Activated CD4-positive, alpha-beta T cell treated with anti-CD3 and anti-CD28 coated beads, Interleukin-2, Interleukin-6, amounts not matched to agents 100 ng/mL and 50 ng/mL, durations not matched to agents 16 hours and 8 hours (primary cell): ENCODE results near the gene EXOC3L1.

Experiments
- DNase-seq: peaks from one replicate; pipeline ENCODE4 v3.0.0-alpha.2; 2020

Gene EXOC3L1

DNA sequence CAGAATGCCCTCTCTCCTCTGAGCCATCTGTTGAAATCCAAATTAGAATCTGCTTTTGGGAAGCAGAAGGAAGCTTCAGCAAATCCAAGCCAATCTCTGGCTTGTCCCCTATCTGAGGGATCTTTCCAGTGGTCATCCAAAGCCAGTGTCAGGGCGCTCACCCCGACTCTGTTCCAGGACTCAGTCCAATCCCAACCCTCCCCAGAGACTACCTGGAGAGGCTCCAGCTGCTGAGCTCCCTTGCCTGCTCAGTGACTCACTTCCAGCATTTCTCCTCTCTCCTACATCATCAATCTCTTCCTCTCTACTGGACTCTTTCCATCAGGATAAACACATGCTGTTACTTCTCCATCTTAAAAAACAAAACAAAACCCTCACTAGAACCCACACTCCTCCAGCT is 8.6 kb downstream of the EXOC3L1 start:
- DNase-seq = no peak

DNA sequence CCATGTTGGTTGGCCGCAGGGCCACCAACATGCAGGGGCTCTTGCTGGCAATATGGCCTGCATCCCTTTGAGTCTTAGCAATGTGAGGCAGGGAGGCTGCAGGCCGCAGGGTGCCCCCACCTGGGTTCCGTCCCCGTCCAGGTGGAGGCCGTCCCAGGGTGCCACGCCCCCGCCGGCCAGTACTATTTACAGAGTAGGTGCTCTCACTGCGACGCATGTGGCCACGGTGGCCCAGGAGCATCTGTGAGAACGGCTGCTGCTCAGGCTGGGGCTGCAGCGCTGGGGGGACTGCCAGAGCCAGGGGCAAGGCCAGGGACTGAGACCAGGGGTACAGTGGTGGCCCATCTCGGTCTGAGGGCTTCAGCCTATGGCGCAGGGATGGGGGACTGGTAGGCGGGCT is 9.8 kb downstream of the EXOC3L1 start:
- no peak for DNase-seq

DNA sequence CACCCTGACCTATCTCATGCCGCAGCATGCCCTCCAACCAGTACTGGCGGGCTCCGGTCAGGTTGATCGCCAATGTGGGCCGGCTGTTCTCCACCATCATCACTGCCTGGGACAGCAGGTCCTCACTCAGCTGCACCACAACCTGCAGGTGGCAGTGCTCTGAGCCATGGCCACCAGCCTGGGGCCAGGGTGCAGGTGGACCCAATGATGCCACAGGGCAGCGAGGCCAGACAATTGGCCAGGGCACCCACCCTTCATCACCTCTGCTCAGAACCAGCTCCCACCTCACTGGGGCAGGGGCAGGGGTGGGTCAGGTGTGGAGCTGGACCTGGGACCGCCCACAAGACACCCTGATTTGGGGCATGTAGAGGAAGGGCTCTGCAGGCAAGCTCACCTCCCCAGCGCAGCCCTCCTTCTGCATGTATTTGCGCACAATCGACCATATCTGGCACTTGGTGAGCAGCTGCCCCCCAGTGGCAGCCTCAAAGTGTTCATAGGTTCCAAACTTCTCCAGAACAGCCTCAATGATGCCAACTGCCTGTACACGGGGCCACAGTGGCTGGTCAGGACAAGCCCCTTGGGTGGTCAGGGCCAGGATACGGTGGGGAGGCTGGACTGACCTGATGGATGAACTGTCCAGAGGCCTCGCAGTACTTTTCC is 10.4 kb downstream of the EXOC3L1 start:
- DNase-seq = peak; percentile 40

DNA sequence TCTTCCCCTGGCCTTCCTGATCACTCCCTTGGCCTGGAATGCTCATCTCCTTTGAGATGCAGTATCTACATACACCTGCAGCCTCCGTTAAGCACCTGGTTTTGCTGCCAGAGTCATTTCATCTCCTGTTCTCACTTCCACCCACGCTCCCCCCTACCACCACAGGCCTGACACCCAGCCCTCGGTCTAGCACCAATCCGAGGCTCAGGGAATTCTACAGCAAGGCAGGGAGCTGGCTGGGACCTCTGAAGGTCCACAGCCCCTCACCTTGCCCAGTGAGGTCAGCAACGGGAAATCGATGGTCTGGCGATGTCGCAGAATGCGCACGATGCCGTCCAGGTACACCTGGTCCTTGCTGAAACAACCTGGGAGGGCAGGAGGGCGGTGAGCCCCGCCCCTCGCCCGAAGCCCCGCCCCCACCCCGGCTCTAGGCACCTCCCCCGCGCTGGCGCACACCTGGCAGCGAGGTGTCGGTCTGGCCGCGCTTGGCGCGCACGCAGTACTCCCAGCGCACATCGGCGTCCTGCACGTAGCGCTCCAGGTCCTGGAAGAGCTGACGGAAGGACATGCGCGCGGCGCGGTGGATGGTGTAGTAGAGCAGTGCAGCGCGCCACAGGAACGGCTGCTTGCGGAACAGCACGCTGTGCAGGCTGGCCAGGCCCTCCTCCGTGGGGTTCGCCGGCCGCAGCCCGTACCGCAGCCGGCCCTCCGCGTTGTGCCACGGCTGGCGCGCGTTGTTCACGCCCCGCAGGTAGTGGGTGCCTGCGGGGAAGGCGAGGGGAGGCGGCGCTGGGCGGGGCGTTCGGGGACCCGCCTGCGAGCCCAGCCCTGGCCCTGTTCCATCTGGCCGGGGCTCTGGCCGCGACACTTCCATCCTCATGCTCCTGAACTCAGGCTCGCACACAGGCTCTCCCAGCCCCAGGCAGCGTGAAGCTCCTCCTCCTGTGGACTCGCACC is 11.9 kb downstream of the EXOC3L1 start:
- peak; percentile 54 for DNase-seq

DNA sequence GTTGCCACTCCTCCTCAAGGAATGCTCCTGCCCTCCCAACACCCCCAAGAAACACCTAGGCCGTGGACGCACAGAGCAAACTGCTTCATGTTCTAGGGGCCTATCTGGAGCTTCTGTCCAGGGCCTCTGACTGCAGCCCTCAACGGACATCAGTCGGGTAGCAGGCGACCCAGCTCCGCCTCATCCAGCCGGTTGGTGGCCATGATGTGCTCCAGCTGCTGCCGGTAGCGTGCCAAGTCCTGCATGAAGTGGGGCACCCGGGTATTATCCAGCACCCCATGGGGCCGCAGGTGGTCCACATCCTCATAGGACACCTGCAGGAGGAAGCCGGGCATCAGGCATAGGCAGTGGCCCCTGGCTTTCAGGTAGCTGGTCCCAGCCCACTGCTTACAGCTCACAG is 13.3 kb downstream of the EXOC3L1 start:
- DNase-seq = no peak

DNA sequence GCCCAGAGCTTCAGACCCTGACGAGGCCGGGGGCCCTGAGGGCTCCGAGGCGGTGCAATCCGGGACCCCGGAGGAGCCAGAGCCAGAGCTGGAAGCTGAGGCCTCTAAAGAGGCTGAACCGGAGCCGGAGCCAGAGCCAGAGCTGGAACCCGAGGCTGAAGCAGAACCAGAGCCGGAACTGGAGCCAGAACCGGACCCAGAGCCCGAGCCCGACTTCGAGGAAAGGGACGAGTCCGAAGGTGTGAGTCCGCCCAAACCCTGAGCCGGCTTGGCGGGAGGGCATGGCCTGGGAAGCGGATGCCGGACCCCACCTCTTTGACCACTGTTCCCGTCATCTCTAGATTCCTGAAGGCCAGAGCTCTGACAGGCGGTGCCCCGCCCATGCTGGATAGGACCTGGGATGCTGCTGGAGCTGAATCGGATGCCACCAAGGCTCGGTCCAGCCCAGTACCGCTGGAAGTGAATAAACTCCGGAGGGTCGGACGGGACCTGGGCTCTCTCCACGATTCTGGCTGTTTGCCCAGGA is 15.2 kb downstream of the EXOC3L1 start:
- no peak for DNase-seq

DNA sequence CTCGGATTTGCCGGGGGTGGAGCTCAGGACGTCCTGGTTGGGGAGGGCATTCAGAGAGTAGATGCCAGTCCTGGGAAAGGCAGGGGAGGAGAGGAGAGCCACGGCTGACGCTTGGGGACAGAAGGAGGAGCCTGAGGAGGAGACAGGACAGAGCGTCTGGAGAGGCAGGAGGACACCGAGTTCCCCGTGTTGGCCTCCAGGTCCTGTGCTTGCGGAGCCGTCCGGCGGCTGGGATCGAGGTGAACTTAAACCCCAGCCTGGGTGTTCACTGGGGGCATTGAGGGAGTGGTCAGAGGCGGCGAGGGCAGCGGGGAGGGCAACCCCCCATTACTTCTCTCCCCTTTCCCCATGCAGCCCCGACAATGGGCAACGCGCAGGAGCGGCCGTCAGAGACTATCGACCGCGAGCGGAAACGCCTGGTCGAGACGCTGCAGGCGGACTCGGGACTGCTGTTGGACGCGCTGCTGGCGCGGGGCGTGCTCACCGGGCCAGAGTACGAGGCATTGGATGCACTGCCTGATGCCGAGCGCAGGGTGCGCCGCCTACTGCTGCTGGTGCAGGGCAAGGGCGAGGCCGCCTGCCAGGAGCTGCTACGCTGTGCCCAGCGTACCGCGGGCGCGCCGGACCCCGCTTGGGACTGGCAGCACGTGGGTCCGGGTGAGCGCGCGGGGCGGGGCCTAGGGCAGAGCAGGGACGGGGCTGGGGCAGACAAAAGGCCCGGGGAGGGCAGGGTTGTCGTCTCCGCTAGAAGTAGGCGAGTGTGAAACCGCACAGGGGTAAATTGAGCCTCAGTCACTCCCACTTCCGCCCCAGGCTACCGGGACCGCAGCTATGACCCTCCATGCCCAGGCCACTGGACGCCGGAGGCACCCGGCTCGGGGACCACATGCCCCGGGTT is 15.9 kb downstream of the EXOC3L1 start:
- peak; percentile 80 for DNase-seq

DNA sequence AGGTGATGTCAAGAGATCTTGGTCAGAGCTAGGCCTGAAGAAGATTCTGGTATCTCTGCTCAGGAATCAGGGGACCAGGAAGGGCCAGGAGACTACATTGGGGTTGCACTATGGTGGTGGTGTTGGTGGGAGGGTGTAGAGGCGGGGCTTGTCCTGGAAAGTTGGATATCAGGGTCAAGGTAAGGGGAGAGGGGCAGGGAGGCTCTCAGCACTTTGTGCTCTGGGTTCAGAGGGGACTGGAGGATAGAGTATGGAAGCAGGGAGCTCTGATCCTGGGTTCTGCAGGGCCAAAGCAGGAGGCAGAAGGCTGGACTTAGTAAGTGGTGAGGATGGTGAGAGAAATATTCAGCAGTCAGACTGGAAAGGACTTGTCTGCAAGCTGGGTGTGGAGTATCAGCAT is 16.6 kb downstream of the EXOC3L1 start:
- no peak for DNase-seq

DNA sequence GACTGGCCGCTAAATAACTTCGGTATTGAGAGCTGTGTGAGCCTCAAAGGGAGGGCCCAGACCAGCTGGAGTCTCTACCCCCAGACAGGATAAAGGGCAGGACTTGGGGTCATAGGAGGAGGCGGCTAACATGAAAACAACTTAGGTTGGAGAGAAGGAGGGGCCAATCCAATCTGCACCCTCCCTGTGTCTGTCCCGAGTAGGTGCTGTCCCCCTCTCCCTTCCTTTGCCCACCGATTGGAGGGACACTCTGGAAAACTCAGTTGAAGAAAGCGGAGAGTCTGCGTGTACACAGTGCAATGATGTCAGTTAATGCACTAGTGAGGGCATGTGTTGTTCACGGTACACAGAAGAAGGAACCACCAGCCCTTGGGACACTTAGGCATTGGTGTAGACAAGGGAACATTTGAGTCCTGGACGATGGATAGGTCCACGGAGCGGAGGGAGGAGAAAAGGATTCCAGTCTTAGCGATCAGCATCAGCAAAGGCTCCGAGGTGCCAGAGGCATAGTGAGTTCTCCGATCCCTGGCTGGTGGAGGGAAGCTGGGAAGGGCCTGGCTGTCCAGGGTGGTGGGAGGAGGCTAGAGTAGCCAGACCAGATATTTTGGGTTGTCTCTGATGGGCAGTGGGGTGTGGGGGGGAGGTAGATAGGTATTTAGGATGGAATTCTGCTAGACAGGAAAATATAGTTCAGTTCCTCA is 18.8 kb downstream of the EXOC3L1 start:
- no peak for DNase-seq

DNA sequence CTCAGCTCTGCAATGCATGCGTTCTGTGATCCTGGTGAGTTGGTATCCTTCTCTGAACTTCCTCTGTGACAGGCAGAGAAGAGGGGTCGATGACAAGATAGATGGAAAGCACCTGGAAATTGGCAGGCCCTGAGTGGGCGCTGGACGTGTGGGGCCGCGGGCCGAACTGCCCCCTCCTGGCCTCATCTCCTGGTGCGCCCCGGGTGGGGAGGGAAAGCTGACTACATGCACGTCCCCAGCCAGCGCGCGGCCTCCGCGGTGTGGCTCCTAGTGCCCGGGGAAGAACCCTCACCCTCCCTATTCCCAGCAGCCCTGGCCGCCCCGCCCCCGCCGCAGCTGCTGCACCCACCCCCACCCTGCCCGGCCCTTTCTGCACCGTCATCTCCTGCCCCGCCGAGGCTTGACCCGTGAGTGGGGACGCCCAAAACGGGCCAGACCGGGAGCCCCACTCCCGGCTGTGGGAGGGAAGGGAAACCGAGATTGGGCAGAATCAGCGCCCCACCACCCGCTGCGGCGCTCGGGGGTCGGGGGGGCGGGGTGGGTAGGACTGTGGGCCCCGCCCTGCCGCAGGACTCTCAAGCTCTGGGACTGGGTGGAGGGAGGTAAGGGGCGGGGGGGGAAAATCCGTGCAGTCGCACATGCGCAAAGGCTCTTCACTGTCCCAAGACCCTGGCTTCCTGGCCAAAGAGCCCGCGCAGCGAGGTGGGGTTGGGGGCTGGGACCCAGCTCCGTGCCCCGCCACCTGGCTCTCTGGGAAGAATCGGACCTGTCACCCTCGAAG is 19.6 kb downstream of the EXOC3L1 start, which contains the start of gene NOL3:
Gene NOL3 (plus strand): TSS at position 371 of the 781 bp plus-strand sequence.
- DNase-seq = peak; percentile 71

DNA sequence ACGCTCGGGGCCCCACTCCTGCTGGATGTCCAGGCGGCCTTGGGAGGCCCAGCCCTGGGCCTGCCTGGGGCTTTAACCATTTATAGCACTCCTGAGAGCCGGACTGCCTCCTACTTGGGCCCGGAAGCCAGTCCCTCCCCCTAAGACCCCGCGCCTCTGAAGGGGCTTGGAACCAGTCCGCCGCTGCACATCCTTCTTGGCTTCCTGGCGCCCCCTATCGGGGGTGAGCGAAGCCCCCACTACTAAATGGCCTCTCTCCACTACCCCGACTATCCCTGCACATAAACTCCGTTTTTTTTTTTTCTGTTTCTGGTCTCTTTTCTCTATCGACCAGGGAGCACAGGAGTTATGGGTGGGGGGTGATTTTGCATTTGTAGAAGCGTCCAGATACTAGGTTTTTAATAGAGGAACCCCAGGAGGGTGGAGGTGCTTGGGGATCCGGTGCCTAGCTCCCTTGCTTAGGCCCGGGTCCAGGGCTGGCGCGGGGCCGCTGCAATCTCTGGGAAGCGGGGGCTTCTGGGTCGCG is 20.2 kb downstream of the EXOC3L1 start:
- DNase-seq = peak; percentile 70

DNA sequence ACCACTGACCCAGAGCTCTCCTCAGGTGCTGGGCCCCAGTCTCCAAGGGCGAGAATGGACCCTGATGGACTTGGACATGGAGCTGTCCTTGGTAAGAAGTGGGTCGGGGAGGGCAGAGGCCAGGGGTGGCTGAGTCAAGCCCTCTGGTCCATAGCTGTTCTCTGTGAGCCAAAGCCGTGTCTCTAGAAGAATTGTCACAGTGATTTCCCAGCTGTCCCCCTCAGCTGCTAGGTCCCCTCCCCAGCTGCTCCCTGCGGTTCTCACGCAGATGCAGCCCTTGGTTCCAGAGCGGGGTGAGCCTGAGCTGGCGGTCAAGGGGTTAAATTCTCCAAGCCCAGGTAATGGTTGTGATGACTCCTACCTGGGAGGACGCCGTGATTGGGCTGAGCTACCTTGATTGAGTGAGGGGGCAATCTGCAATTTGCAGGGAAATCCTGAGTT is 20.9 kb downstream of the EXOC3L1 start:
- DNase-seq = no peak

DNA sequence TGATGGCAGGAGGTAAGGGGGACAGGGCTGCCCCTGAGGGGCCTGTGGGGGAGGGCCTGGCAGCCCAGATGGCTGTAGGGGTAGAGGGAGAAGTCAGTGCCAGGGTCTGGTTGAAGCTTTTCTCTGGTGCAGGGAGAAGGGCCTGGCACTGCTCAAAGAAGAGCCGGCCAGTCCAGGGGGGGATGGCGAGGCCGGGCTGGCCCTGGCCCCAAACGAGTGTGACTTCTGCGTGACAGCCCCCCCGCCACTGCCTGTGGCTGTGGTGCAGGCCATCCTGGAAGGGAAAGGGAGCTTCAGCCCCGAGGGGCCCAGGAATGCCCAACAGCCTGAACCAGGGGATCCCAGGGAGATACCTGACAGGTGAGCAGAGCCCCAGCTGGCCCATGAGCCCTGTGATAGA is 22.3 kb downstream of the EXOC3L1 start:
- DNase-seq = no peak

DNA sequence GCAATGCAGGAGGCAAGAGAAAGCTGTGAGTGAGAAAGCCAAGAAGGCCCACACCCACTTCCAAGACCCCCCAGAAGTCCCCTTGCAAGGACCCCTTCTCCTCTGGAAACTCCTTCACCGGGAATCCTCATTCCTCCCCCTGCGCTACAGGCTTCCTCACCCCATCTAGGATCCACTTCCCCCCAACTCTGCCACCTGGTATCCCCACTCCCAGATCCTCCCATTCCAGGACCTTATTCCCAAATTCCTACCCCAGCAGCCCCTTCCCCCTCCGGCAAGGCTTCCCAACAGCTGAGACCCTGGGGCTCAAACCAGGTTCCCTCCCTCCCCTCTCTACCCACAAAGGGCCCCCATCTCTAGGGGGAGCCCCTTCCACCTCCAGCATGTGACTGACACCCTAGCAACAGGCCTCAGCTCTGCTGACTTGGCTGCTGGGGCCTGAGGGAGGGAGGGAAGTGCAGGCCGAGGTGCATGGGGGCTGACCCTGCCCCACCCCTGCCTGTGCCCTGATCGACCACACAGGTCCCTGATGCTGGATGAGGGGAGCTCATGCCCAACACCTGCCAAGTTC is 23.3 kb downstream of the EXOC3L1 start:
- no peak for DNase-seq

DNA sequence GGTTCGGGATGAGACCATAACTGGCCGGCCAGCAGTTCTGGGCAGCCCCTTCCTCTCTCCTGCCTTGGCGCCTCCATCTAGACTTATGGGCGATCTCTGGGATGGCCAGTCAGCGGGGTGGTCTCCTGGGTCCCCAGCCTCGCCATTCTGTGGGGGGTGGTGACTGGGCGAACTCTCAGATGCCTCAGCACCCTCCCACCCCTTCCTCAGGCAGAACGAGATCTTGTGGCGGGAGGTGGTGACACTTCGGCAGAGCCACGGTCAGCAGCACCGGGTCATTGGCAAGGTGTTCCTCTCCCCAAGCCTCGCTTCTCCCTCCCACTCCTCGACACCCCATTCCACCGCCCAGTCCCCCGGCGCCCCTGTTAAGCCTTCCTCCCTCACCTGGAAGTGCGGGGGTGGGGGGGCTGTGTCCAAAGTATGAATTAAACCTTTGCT is 23.8 kb downstream of the EXOC3L1 start:
- DNase-seq = no peak

DNA sequence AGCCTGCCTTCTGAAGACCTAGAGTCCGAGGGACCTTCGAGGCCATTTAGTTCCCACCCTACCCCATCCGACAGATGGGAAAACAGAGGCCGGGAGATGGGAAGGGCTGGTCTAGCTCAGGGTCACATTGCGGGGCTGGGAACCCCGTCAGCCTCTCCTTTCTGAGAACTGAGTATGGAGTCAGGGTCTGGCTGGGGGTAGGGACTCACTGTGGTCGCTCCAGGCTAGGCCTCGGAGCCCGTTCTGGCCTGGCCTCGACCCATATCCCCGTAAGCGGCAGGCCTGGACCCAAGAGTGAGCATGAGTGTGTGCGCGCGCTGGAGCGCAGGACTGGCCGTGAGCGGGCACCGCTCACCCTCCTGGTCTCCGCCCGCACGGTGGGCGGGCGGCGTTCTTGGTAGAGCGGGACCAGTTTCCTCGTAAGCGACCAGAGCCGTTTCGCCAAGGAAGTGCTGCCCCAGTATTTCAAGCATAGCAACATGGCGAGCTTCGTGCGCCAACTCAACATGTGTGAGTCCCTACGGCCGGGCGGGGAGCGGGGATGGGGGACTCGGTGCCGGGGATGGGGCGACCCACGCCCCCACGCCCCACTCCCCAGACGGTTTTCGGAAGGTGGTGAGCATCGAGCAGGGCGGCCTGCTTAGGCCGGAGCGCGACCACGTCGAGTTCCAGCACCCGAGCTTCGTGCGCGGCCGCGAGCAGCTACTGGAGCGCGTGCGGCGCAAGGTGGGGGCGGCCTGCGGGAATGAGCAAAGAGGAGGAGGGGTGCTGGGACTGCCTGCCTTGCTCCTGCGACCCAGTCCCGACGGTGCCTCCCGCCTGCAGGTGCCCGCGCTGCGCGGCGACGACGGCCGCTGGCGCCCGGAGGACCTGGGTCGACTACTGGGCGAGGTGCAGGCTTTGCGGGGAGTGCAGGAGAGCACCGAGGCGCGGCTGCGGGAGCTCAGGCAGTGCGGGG is 24.5 kb downstream of the EXOC3L1 start:
- DNase-seq = no peak

DNA sequence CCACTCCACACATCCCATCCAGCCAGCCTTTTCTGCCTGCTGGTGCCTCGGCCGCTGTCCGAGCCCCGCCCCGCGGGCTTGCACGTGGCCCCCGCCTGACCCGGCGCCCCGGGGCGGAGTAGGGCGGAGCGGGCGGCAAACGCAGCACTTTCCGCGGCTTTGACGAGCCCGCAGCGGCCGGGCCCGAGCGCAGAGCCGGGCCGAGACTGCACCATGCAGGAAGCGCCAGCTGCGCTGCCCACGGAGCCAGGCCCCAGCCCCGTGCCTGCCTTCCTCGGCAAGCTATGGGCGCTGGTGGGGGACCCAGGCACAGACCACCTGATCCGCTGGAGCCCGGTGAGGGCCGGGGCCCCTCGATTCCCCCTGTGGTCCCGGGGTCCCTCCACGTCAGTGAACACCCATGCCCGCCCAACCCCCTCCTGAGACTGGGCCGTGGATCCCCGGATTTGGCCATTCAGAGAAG is 25.3 kb downstream of the EXOC3L1 start, which contains the start of gene HSF4:
Gene HSF4 (plus strand): TSS at position 147 of the 463 bp plus-strand sequence. CDS start 67 bp downstream, at position 214.
- DNase-seq = no peak

DNA sequence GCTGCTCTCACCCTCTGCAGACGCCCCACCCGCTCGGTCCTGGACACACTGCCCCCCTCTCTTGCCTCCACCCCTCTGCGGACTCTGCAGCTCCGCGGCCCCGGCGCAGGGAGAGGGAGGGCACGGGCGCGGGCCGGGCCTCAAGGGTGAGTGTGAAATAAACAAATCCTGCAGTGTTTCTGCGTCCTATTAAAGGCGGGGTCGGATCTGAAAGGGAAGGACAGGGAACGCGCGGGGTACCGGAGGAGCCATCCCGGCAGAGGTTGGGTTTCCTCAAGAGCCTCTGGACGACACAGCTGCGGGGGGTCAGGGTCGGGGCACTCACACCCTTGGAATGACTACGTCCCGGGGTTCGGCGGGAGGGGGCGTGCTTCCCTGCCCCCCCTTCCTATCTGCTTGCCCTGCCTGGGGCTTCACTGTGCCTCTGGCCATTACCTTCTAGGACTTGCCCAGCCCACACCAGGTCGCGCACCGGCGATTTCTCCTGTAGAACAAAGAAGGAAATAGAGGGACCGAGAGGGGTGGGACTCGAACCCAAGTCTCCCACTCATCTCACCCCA is 25.9 kb downstream of the EXOC3L1 start:
- DNase-seq = no peak
